ENCODE results near the gene ABCG4.

- TF ChIP-seq CEBPB (IDR thresholded peaks at IDR 0.05) (no peak), CREB1 (IDR thresholded peaks at IDR 0.05; ENCODE audit: low read depth) (no peak), USF1 (IDR thresholded peaks at IDR 0.05) (no peak), NFIC (IDR thresholded peaks at IDR 0.05) (no peak)
Measured at GRCh38 chr11:119108857-119109221, 40.0 kb upstream of the ABCG4 start.
